KBM-7 (cell line): ENCODE results near the gene ZNF74.
"Not testable (repeated sequence)": the region's sequence is repeated elsewhere in the genome, so short reads cannot be mapped to it uniquely, and the experiment has no call there.

Source experiments
- DNase-seq: peaks from one replicate; pipeline ENCODE4 v3.0.0-alpha.2; 2015
- in situ Hi-C: fragments of 300-500 bp; cut with MboI; formaldehyde crosslinking; loops from 2 replicates; pipeline ENCODE4 v1.14.3; 2020; ENCODE audit warnings: low sequenced_read_pairs, low pct_unique_long_range_greater_than_20kb, mixed read lengths

The ZNF74 gene

GRCh38 chr22:20437613-20438426 is 43.9 kb downstream of the ZNF74 start, which contains the start of gene SCARF2:
Gene SCARF2, minus strand, starts transcription at chr22:20437825. Its CDS starts 71 bp downstream, at chr22:20437754.
- no peak for DNase-seq

DNA sequence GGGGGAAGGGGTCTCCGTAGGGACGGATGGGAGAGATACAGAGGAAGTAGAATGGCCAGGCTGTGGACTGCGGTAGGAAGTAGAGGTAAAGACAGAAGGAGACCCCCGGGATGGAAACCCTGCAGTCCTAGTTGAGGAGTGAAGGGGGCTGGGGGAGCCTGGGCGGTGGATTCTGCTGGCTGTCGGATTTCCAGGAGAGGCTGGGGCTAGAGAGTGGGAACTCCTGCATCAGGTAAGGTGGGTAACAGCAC is 44.4 kb downstream of the ZNF74 start:
- DNase-seq, result no peak
- in situ Hi-C loops, result no loop called here

More at GRCh38 chr22:20437613-20438426, 43.9 kb downstream of the ZNF74 start, which contains the start of gene SCARF2:
- in situ Hi-C loops, result no loop called here

- in situ Hi-C loops, result no loop called here
- no peak for DNase-seq
Observed at GRCh38 chr22:20438678-20439492, 44.9 kb downstream of the ZNF74 start.

- in situ Hi-C loops, result no loop called here
- no peak for DNase-seq
Observed at GRCh38 chr22:20439556-20439927, 45.6 kb downstream of the ZNF74 start.

DNA sequence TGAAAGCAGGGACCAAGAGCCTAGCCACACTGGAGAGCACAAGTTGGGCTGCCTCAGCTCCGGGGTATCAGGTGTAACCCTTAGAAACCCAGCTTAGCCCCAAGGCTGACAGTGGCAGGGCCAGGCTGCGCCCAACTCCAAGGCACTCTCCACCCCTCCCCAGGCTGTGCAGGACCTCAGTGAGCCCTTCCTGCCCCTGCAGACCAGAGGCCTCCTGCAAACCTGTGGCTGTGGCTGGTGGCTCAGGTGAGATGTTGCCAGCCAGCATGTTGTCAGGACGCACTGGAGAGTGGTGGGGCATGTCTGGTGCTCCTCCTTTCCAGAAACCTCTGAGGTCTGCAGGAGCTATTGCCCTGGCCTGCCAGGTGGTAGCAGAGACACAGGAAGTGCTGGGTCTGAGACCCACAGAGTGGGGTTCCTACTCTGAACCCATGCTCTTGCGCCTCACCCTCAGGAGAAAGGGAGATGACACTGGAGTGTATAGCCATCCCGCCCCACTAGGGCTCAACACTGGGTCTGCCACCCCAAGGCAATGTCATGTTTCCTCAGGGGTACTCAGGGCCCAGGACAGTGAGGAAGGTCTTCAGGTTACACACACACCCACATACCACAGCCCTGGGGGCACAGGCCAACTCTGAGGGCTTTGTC is 46.1 kb downstream of the ZNF74 start:
- no peak for DNase-seq
- in situ Hi-C loops, result no loop called here

GRCh38 chr22:20440637-20441591 is 47.0 kb downstream of the ZNF74 start:
- no peak for DNase-seq

DNA sequence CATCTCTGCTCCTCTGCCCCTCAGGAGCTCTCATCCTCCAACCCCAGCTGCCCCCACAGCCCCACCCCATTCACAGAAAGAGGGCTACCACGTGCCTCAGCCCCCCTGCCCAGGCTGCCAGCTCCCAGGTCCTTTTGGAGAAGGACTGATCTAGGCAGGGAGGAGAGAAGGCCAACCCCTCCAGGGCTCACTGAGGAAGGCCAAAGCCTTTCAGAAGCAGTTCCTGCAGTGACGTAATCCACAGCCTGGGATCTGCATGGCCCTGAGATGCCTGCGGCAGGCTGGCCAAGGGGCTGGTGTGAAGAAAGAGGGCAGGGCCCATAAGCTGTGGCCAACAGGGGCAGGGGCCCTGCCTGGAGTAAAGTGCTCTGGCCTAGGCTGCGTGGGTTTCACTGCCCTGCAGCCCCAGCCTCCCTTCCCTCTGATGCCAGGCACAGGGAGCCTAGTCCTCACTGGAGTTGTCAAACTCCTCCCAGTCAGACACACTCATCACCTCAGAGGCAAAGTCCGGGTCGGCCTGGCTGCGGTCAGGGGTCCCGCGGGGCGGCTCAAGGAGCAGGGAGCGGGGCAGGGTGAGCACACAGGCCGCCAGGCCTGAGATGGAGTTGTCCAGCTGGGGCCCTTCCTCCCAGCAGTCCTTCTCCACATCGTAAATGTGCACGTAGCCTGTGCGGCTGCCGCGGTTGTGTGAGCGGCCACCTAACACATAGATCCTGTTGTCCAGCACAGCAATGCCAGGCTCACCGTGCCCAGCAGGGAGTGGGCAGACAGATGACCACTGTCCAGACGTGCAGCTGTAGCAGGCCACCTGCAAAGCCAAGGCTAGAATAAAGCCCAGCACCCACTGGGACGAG is 47.9 kb downstream of the ZNF74 start:
- in situ Hi-C loops, result no loop called here
- no peak for DNase-seq

More at GRCh38 chr22:20440637-20441591, 47.0 kb downstream of the ZNF74 start:
- in situ Hi-C loops, result no loop called here

DNA sequence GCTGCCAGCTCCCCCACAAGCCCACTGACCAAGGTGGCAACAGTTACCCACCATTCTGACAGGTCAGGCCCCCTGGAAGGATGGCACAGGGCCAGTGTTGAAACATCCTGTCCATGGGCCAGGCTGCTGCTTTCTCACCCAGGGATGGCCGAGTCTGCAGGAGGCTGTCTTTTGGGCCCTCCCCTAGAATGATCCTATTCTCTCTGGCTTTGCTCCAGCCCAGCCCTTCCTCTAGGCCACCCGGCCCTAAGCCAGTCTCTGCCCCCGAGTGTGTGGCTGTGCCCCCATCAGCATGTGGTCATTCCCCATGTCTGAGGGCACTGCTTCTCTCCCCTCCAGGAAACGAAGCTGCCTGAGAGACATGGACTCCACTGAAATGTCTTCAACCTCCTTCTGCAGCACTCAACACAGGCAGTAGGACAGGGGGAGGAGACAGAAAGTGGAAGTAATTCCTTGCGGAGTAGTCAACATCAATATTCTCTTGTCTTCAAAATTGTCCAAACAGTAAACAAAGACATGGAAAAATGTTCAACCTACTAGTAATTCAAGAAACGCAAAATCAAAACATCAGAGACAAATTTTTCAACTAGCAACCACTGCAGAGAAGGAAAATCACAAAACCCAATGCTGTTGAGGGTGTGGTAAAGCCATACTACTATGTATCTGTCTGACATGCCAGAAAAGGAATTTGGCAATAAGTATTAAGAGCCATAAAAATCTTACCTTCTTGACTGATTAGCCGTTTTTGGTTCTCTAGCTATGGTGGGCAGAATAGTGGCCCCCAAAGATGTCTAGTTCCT is 48.7 kb downstream of the ZNF74 start:
- no peak for DNase-seq
- in situ Hi-C loops, result no loop called here

GRCh38 chr22:20444325-20444724 is 50.4 kb downstream of the ZNF74 start:
- no peak for DNase-seq
- in situ Hi-C loops, result no loop called here

DNA sequence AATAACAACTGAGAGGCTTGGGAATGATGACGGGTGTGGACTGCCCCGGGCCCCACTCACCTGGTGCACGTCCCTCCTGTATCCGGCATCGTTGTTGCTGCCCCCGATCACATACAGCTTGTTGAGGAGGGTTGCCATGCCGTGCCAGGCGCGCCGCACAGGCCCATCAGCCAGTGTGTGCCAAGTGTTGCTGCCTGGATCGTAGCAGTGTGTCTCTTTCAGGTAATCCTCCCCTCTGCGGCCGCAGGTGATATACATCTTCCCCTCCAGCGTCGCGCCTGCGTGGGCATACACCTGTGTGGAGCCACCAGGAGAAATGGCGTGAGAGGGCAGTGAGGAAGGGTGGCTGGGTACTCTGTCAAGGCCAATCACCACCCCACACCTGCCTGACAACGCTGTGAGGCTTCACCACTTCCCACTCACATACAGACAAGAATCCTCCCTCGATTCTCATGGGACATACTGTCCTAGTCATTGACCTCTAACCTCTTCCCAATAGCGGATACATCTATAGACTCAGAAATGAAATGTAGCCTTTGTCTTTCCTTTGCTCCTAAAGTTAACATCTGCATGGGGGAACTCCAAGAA is 52.5 kb downstream of the ZNF74 start:
- no peak for DNase-seq
- in situ Hi-C loops, result no loop called here

GRCh38 chr22:20448630-20449029 is 54.7 kb downstream of the ZNF74 start:
- in situ Hi-C loops, result no loop called here
- DNase-seq, result no peak

GRCh38 chr22:20449819-20450550 is 56.0 kb downstream of the ZNF74 start:
- DNase-seq, result no peak
- in situ Hi-C loops, result no loop called here

- no peak for DNase-seq
- in situ Hi-C loops, result no loop called here
Observed at GRCh38 chr22:20450551-20450906, 56.6 kb downstream of the ZNF74 start.

DNA sequence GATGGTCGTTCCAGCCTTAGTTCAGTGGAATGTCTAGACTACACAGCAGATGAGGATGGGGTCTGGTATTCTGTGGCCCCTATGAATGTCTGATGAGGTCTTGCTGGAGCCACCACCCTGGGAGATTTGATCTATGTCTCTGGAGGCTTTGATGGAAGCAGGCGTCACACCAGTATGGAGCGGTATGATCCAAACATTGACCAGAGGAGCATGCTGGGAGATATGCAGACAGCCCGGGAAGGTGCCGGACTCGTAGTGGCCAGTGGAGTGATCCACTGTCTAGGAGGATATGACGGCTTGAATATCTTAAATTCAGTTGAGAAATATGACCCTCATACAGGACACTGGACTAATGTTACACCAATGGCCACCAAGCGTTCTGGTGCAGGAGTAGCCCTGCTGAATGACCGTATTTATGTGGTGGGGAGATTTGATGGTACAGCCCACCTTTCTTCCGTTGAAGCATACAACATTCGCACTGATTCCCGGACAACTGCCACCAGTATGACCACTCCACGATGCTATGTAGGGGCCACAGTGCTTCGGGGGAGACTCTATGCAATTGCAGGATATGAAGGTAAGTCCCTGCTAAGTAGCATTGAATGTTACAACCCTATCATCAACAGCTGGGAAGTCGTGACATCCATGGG is 57.3 kb downstream of the ZNF74 start:
- in situ Hi-C loops, DNase-seq: not testable (repeated sequence)

- no peak for DNase-seq
- in situ Hi-C loops, result no loop called here
Observed at GRCh38 chr22:20451920-20452319, 58.0 kb downstream of the ZNF74 start.

- in situ Hi-C loops, result no loop called here
- DNase-seq, result no peak
Observed at GRCh38 chr22:20453222-20453621, 59.3 kb downstream of the ZNF74 start.
